Measurements from ENCODE around the gene ENDOU. TPM values are rescaled to one million over a fixed set of nuclear protein-coding genes. Genes with fewer than 3 reads are reported as not detected.
A peak's percentile ranks its signal among the peaks of the same experiment; 100 is the strongest.

ENDOU gene
- total RNA-seq, 8 experiments from 2014 or later: 0.11 to 3.8 (median 0.36) TPM

GRCh38 chr12:47736877-47737676 lies 11.8 kb upstream of the ENDOU start:
- ATAC-seq (replicated peaks in 6 of 8): peak; percentile 39 to 84 (median 63)
- H3K4me1 ChIP-seq (replicated peaks in 1 of 2): peaks cover 30 to 46% of the 10 kb centered on the region in 2 donors
- H3K4me3 ChIP-seq: no peak overlapping the region
- WGBS, 10 experiments: 0 to 82% (median 55%) methylated on average over 1 to 8 of the region's 19 CpGs; no CpG with 5 or more reads in 2 of the 10 experiments
- H3K27ac ChIP-seq: peak overlapping the region; percentile 11 to 13
- in situ Hi-C loops (cut with MboI; ENCODE audit: low pct_unique_long_range_greater_than_20kb in 2 of 9, low sequenced_read_pairs in 9 of 9, unreplicated experiment in 9 of 9): loop anchor here in 1 of 9 experiments (25.0 kb wide), 1 partner anchor 250 kb away; no protein-coding TSS in a partner anchor

- in situ Hi-C loops (cut with MboI; ENCODE audit: low pct_unique_long_range_greater_than_20kb in 2 of 9, low sequenced_read_pairs in 9 of 9, unreplicated experiment in 9 of 9): loop anchor here in 1 of 9 experiments (25.0 kb wide), 1 partner anchor 251 kb away; no protein-coding TSS in a partner anchor
- Histone ChIP-seq H3K4me3 (no peak overlapping the region), H3K4me1 (replicated peaks in 1 of 2) (peaks cover 29 to 42% of the 10 kb centered on the region in 2 donors), H3K27ac (peak overlapping the region in 1 of 2 donors; percentile 13)
- ATAC-seq (replicated peaks in 6 of 8): no peak
- 40 to 100% (median 76%) methylated on average over 1 to 3 of the region's 4 CpGs; no CpG with 5 or more reads in 5 of the 10 experiments for WGBS, 10 experiments
These were observed 10.9 kb upstream of the ENDOU start for GRCh38 chr12:47736216-47736615.

- H3K27ac ChIP-seq: peak overlapping the region in 1 of 2 donors; percentile 20
- in situ Hi-C loops (cut with MboI; ENCODE audit: low pct_unique_long_range_greater_than_20kb in 2 of 9, low sequenced_read_pairs in 9 of 9, unreplicated experiment in 9 of 9): loop anchor here in 1 of 9 experiments (25.0 kb wide), 1 partner anchor 252 kb away; no protein-coding TSS in a partner anchor
These were observed 10.4 kb upstream of the ENDOU start for GRCh38 chr12:47735649-47736048.

GRCh38 chr12:47734725-47735480 lies 9.6 kb upstream of the ENDOU start:
- WGBS, 10 experiments: 7 to 83% (median 48%) methylated on average over 1 to 7 of the region's 12 CpGs; no CpG with 5 or more reads in 2 of the 10 experiments
- H3K4me3 ChIP-seq: no peak overlapping the region
- peaks cover 26 to 33% of the 10 kb centered on the region in 2 donors for H3K4me1 ChIP-seq (replicated peaks in 1 of 2)
- peak overlapping the region; percentile 20 to 46 for H3K27ac ChIP-seq
- in situ Hi-C loops (cut with MboI; ENCODE audit: low pct_unique_long_range_greater_than_20kb in 2 of 9, low sequenced_read_pairs in 9 of 9, unreplicated experiment in 9 of 9): loop anchor here in 1 of 9 experiments (25.0 kb wide), 1 partner anchor 252 kb away; no protein-coding TSS in a partner anchor
- ATAC-seq (replicated peaks in 6 of 8): peak in 5 of 8 experiments; percentile 73 to 83 (median 80)

More at GRCh38 chr12:47735649-47736048, 10.4 kb upstream of the ENDOU start:
- Histone ChIP-seq H3K4me3 (no peak overlapping the region), H3K4me1 (replicated peaks in 1 of 2) (peaks cover 26 to 36% of the 10 kb centered on the region in 2 donors)
- no peak for ATAC-seq (replicated peaks in 6 of 8)
- WGBS, 10 experiments: 73 to 100% (median 93%) methylated on average over 1 to 4 of the region's 11 CpGs; no CpG with 5 or more reads in 3 of the 10 experiments

GRCh38 chr12:47733142-47733541 lies 7.9 kb upstream of the ENDOU start:
- Histone ChIP-seq H3K4me3 (no peak overlapping the region), H3K27ac (no peak overlapping the region), H3K4me1 (replicated peaks in 1 of 2) (peaks cover 26 to 33% of the 10 kb centered on the region in 2 donors)
- no peak for ATAC-seq (replicated peaks in 6 of 8)
- in situ Hi-C loops (cut with MboI; ENCODE audit: low pct_unique_long_range_greater_than_20kb in 2 of 9, low sequenced_read_pairs in 9 of 9, unreplicated experiment in 9 of 9): loop anchor here in 1 of 9 experiments (25.0 kb wide), 1 partner anchor 254 kb away; no protein-coding TSS in a partner anchor
- WGBS, 10 experiments: 100% methylated on average over 1 of the region's 4 CpGs; no CpG with 5 or more reads in 7 of the 10 experiments

- H3K4me1 ChIP-seq (replicated peaks in 1 of 2): peaks cover 25 to 30% of the 10 kb centered on the region in 2 donors
- ATAC-seq (replicated peaks in 6 of 8): no peak
- in situ Hi-C loops (cut with MboI; ENCODE audit: low pct_unique_long_range_greater_than_20kb in 2 of 9, low sequenced_read_pairs in 9 of 9, unreplicated experiment in 9 of 9): loop anchor here in 1 of 9 experiments (25.0 kb wide), 1 partner anchor 255 kb away; no protein-coding TSS in a partner anchor
- 53 to 100% (median 75%) methylated on average over 1 to 2 of the region's 2 CpGs; no CpG with 5 or more reads in 6 of the 10 experiments for WGBS, 10 experiments
- no peak overlapping the region for H3K27ac ChIP-seq
- H3K4me3 ChIP-seq: no peak overlapping the region
These were observed 7.2 kb upstream of the ENDOU start for GRCh38 chr12:47732504-47732903.

- no peak for ATAC-seq (replicated peaks in 6 of 8)
- whole genome bisulfite sequencing, 10 experiments: 0 to 83% (median 49%) methylated on average over 1 to 4 of the region's 5 CpGs; no CpG with 5 or more reads in 3 of the 10 experiments
- in situ Hi-C loops (cut with MboI; ENCODE audit: low pct_unique_long_range_greater_than_20kb in 2 of 9, low sequenced_read_pairs in 9 of 9, unreplicated experiment in 9 of 9): loop anchor here in 1 of 9 experiments (25.0 kb wide), 1 partner anchor 256 kb away; no protein-coding TSS in a partner anchor
- Histone ChIP-seq H3K4me3 (no peak overlapping the region), H3K27ac (no peak overlapping the region), H3K4me1 (replicated peaks in 1 of 2) (peaks cover 17 to 23% of the 10 kb centered on the region in 2 donors)
These were observed 6.4 kb upstream of the ENDOU start for GRCh38 chr12:47731723-47732122.

- Histone ChIP-seq H3K4me1 (replicated peaks in 1 of 2) (peaks cover 11% of the 10 kb centered on the region in 2 donors), H3K4me3 (no peak overlapping the region), H3K27ac (no peak overlapping the region)
- ATAC-seq (replicated peaks in 6 of 8): no peak
- 4 to 88% (median 55%) methylated on average over 1 to 8 of the region's 8 CpGs; no CpG with 5 or more reads in 4 of the 10 experiments for WGBS, 10 experiments
- in situ Hi-C loops (cut with MboI; ENCODE audit: low pct_unique_long_range_greater_than_20kb in 2 of 9, low sequenced_read_pairs in 9 of 9, unreplicated experiment in 9 of 9): loop anchor here in 1 of 9 experiments (25.0 kb wide), 1 partner anchor 257 kb away; no protein-coding TSS in a partner anchor
These were observed 5.1 kb upstream of the ENDOU start for GRCh38 chr12:47730341-47730744.

- Histone ChIP-seq H3K4me1 (replicated peaks in 1 of 2) (no peaks in the 10 kb centered on the region), H3K4me3 (no peak overlapping the region), H3K27ac (no peak overlapping the region)
- peak in 2 of 8 experiments; percentile 30 to 33 for ATAC-seq (replicated peaks in 6 of 8)
- in situ Hi-C loops (cut with MboI; ENCODE audit: low pct_unique_long_range_greater_than_20kb in 2 of 9, low sequenced_read_pairs in 9 of 9, unreplicated experiment in 9 of 9): loop anchor here in 1 of 9 experiments (25.0 kb wide), 1 partner anchor 258 kb away; no protein-coding TSS in a partner anchor
- 8 to 50% (median 20%) methylated on average over 1 to 2 of the region's 3 CpGs; no CpG with 5 or more reads in 7 of the 10 experiments for WGBS, 10 experiments
These were observed 3.9 kb upstream of the ENDOU start for GRCh38 chr12:47729233-47729632.

GRCh38 chr12:47725893-47726292 lies 603 bp upstream of the ENDOU start:
- H3K27ac ChIP-seq: no peak overlapping the region
- in situ Hi-C loops (cut with MboI; ENCODE audit: low pct_unique_long_range_greater_than_20kb in 2 of 9, low sequenced_read_pairs in 9 of 9, unreplicated experiment in 9 of 9): loop anchor here in 1 of 9 experiments (25.0 kb wide), 1 partner anchor 261 kb away; no protein-coding TSS in a partner anchor
- no peaks in the 10 kb centered on the region for H3K4me1 ChIP-seq (replicated peaks in 1 of 2)
- 0 to 100% (median 64%) methylated on average over 1 to 5 of the region's 5 CpGs; no CpG with 5 or more reads in 2 of the 10 experiments for WGBS, 10 experiments
- no peak overlapping the region for H3K4me3 ChIP-seq
- peak in 7 of 8 experiments; percentile 30 to 97 (median 79) for ATAC-seq (replicated peaks in 6 of 8)

- WGBS, 10 experiments: 53 to 90% (median 80%) methylated on average over 1 to 5 of the region's 5 CpGs; no CpG with 5 or more reads in 3 of the 10 experiments
- Histone ChIP-seq H3K27ac (no peak overlapping the region), H3K4me1 (replicated peaks in 1 of 2) (no peaks in the 10 kb centered on the region), H3K4me3 (no peak overlapping the region)
- no peak for ATAC-seq (replicated peaks in 6 of 8)
- in situ Hi-C loops (cut with MboI; ENCODE audit: low pct_unique_long_range_greater_than_20kb in 2 of 9, low sequenced_read_pairs in 9 of 9, unreplicated experiment in 9 of 9): loop anchor here in 5 of 9 experiments (25.0 kb wide), 4 partner anchors 89 to 889 kb away; partner anchors contain the start of genes CCDC184 (in 2 of the 5) and HDAC7 (in 1 of the 5)
These were observed 2.2 kb downstream of the ENDOU start for GRCh38 chr12:47722941-47723631.

All from motor neuron (in vitro differentiated cells).